ENCODE results near the gene SNAP25.

Gene SNAP25

DNA sequence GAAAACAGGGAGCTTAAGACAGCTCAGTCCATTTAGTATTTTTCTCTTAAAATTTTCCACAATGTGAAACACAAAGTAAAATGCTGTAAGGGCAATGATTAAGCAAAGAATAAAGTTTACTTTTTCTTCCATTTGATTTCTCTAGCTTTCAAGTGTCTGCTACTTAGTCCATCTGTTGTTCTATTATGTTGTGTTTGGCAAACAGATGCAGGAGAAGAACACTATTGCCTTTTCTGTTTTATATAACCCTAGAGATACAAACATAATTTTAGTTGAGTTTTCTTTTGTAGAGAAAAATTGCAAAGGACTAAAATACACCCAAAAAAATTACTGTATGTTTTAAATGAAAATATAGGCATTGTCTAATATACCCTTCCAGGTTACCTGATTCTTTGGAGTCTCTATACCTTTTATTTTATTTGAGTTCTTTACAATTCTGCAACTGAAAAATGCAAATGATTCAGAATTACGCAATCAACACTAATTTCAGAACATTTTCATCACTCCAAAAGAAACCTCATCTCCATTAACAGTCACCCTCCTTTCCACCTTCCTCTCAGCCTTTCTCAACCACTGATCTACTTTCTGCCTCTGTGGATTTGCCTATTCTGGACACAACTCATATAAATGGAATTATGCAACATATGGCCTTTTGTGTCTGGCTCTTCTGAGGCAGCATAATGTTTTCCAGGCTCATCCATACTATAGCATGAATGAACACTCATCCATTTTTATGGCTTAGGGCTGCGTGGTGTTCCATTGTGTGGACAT is 118.5 kb downstream of the SNAP25 start:
- DNase-seq, result peak; percentile 84

DNA sequence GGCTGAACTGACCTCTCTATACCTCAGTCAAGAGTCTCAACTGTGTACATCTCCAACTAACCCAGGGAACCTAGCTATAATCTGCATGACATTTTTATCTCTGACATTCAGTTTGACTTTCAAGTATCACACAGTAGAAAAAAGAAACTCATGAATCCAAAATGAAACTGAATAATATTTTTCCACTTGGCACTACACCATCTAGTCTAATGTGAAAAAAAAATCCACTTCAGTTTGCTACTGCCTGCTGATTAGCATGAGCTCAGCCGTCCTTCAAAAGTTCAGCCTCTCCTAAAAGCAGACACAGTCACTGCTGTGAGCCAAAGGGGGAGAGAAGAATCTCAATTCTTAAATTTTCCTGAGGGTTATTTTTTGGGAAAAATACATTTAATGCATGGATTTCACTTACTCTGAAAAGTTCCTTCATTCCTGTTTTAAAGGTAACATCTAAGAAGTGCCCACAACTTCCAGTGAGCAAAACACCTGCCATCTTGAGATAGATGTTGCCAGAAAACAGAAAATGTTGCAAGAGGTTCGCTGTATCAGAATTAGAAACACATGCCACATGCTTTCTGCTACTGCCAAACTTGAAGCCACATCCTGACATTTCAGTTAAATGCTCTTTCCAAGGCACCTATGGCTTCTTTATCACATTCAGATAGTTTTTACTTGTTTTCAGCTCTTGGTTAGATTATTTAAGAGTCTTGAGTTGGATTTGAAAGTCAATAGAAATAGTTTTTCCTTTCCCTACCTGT is 120.0 kb downstream of the SNAP25 start:
- no peak for DNase-seq

DNA sequence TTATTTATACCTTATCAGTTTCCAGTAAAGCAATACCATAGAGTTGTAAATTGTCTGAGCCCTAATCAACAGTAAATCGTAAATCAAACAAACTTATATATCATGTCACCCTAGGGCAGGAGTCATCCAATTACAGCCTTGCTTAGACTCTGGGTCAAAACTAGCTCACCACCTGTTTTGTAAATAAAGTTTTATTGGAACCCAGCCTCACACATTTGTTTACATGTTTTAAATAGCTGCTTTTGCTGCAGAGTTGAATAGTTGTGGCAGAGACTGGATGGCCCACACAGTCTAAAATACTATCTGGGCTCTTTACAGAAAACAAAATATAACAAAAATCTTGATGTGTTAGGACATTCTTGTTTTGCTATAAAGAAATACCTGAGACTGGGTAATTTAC is 121.0 kb downstream of the SNAP25 start:
- no peak for DNase-seq

DNA sequence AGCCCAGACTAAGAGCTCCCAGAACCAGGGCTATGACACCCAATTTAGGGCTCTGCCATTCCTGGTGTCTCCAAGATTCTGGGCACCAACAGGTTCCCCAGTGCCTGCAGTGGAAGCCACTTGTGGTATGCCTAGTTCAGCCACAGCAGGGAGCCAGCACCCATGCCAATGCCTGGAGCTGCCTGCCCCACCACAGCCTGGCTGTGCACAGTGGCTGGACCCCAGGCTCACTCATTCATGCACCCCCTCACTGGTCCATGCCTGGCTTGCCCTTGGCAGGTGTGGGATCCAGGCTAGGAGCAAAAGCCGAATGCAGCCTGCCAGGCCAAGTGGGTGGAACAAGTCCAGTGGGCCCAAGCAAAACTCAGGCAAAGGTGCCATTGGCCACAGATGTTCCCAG is 123.5 kb downstream of the SNAP25 start:
- no peak for DNase-seq

DNA sequence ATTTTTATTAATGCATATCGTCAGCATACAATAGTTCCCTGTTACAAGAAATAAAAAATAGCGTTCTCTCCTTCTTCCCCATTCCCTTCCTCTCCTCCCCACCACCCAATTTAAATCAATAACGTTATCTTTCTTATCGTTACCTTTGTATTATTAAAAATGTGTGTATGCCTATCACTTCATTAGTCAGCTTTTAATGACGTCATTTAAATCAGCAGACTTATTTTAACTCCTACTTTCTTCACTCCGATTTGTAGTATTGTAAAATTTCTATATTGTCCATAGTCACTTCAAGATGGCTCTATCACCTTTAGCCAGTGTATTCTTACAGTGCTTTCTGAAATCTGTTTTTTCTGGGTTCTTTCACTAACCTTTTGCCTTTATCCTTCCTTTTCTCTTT is 126.3 kb downstream of the SNAP25 start:
- no peak for DNase-seq

DNA sequence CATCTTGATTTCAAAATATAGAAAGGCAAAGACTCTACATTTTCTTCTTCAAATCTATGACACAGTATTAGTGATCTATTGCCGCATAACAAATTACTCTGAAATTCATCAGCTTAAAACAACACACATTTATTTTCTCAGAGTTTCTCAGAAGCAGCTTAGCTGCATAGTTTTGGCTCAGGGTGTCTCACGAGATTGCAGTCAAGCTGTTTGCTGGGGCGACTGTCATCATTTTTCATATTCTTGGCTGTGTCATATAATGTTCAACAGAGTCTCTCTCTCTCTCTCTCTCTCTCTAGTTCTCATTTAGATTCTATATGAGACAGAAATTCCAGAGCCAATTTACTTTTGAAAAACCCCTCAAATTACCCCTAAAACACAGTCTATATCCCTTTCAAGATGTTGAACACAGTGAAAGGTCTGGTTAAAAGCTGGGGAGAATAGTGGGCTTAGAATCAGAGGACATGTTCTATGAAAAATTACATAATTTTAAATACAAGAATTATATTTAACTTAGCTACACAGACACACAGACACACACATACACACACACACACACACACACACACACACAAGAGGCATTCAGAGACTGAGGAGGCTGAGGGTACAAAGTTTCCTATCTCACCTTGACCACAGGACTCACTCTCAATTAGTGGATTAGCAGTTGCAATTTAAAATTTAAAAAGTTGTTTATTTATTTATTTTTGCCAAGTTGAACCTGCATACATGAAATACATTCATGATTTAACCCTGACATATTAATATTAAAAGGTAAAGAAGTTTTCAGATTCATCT is 128.7 kb downstream of the SNAP25 start:
- DNase-seq, result peak; percentile 66

DNA sequence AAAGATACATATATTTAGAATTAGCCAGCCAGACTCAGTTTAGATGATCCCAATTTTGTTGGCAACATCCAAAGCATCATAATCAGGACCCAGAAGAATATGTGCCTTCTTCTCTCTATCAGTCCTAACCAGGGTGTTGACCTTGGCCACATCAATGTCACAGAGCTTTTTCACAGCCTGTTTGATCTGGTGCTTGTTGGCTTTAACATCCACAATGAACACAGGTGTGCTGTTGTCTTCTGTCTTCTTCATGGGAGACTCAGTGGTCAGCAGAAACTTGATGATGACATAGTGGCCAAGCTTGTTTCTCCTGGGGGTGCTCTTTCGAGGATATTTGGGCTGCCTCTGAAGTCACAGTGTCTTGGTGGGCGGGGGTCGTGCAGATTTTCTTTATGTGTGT is 130.5 kb downstream of the SNAP25 start:
- DNase-seq, result no peak

DNA sequence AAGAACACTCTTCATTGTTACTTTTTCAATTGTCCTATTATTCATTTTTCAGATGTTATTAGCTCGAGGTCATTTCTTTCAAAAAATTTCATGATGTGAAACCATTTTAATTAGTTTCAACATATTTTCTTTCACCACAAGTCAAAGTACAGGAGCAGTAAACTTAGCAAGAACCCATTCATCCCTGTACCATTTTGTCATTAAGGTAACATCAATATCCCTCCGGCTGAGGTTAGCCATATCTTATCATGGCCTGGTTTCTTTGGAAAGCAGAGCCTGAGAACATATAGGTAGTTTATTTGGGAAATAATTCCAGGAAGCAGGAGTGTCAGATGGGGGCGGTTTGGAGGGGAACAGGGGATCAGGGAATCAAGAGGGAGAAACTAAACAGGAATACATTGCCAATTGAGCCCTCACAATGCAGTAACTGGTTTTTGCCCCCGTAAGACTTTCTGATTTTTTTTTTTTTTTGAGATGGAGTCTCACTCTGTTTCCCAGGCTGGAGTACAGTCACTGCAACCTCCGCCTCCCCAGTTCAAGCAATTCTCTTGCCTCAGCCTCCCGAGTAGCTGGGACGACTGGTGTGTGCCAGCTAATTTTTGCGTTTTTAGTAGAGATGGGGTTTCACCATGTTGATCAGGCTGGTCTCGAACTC is 131.7 kb downstream of the SNAP25 start:
- no peak for DNase-seq

DNA sequence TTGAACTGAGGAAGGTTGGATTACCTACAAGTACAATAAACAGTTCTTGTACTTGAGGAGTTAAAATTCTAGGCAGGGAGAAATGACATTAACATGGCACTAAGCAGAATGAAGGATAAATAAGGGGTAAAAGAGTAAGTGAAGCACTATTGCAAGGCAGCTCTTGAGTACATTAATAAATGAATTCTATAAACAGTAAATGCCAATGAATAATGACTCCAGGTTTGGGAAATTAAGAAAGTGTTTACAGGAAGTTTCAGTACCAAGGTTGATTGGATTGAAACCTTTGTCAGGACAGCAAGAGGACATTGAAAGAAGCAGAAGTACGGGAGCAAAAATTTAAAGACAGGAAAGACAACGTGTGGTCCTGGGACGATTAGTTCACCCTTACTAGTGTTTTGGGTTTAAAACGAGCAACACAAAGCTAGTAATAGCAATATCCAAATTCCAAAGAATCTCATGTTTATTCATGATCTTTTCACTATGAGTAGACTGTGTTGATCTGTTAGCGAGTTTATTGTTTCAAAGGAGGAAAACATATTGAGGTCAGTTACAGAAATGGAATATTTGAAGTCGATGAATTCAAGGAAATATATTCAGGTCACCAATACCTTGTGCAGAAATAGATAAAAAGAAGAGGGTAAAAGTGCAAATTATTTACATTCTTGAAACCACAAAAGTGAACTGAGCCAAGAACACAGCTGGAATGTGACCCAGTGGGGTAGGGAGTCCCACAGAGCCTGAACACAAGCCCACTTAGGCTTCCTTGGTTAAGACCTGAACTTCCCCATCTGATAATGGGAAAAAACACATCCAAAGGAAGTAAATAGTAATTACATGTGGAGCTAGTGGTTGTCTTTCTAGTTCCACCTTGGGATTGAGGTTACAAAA is 134.5 kb downstream of the SNAP25 start:
- DNase-seq, result no peak

DNA sequence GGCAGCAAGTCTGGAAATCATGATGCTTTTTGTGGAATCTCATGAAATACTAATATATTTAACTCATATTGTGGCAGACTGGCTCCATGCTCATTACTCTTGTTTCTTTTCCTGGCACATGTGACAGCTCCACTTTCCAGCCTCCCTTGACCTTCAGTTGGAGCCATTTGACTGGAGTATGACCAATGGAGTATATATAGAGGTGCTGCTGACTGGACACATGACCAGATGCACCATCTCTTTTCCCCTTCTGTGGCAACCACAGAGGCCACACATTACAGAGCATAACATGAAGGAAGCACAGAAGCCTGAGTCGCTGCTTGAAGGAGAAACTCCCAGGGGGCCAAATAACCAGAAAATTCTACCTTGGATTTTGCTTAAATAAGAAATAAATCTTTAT is 138.0 kb downstream of the SNAP25 start:
- DNase-seq, result no peak

Measured in fibroblast of skin of abdomen (primary cell).